ENCODE results near the gene MYO7A.

Gene MYO7A

GRCh38 chr11:77146261-77147035 is 18.4 kb downstream of the MYO7A start:
- no peak for DNase-seq (ENCODE audit: low spot score)

DNA sequence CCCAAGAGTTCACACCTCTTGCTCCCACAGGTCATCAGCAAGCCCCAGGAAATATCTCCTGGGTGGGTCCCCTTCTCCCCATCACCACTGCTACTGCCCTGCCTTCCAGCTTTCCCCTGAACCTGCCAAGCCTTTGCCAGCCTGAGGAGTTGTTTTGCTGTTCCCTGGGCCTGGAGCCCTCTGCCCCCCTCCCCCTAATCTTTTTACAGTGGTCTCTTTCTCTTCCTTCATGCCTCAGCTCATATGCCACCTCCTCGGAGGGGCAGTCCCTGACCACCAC is 18.9 kb downstream of the MYO7A start:
- DNase-seq (ENCODE audit: low spot score) = no peak

GRCh38 chr11:77147668-77148321 is 19.7 kb downstream of the MYO7A start:
- DNase-seq (ENCODE audit: low spot score) = no peak

- DNase-seq (ENCODE audit: low spot score) = no peak
These were observed 21.1 kb downstream of the MYO7A start for GRCh38 chr11:77148963-77149715.

DNA sequence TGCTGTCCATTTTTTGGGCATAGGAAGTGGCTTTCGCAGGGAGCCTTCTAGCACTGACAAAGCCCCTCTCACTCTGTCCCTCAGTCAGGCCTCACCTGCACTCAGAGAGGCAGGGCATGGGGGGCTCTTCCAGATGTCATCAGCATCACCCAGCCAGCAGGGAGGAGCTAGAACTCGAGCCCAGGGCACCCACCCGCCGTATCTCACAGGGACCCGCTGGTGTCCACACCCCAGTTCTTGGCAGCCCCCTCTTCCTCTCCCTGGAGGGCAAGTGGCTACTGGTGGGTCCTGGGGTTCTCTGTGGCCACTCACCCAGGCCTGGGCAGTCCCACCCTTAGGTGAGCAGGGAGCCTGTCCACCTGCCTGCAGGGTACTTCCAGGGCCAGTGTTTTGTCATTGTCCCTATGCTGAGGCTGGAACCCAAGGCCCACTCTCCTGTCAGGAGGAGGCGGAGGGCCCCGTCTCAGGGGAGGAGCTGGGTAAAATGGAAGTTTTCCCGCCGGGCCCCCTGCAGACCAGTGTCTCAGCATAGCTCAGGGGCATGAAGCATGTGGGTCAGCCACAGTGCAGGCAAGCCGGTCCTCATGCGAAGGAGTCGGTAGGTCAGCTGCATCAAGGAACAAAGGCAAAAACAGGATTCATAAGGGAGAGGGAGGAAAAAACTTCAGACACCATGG is 21.8 kb downstream of the MYO7A start:
- DNase-seq (ENCODE audit: low spot score) = no peak

DNA sequence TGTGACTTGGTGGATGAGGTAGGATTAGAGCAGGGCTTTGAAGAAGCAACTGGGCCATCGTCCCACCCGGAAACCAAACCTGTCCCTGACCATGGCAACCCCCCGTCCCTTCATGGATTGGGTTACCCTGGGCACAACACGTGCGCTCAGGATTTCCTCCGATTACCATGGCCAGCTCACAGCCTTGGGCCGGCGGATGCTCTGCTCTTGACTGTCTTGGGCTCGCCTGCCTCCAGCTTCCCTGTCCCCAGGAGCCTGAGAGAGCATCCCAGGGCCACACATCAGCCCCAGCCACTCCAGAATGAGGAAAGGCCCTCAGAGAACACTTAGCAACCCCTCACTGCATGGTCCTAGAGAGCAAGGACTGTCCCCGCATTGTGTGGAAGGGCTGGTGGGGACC is 22.8 kb downstream of the MYO7A start:
- no peak for DNase-seq (ENCODE audit: low spot score)

DNA sequence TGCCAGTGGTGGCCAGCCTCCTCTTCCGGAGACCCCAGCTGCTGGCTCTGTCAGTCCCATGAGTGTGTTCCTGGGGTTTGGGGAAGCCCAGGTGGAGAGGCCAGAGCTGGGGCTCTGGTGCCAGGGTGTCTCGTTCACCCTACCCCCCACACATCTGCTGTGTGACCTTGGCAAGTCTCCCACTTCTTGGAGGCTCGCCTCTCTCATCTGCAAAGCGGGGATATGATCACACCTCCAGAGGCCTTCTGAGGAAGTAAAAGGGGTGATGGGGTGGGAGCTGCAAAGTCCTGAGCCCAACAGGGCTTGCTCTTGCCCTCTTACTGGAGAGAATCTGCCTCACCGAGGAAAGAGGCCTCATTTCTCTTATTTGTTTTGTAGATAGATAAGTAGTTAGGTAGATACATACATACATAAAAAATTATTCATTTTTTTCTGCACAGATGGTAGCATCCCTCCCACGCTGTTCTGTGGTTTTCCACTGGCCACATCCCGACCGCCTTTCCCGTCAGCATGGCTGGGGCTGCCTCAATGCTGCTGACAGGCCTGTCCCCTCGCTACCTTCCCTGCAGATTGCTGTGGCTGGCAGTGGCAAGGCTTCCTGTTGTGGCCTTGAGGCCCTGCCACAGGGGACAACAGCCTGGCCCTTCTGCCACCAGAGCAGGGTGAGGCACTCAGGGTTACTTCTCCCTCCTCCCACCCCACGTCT is 23.9 kb downstream of the MYO7A start:
- DNase-seq (ENCODE audit: low spot score) = no peak

DNA sequence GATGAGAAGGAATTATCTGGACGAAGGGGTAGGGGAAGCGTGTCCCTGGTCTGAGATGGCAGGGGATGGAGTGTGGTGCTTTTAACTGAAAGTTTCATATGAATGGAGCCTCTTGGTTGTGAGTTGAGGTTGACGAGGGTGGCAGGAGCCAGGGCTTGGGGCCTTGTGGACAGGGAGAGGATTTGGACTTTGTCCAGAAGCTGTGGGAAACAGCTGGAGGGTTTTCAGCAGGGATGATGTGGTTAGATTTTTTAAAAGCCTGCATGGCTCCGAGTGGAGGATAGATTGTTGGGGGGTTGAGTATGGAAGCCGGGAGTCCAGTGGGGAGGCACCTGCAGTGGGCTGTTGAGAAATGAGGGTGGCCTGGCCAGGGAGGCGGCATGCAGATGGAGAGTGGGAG is 24.8 kb downstream of the MYO7A start:
- no peak for DNase-seq (ENCODE audit: low spot score)

GRCh38 chr11:77153276-77154185 is 25.5 kb downstream of the MYO7A start:
- DNase-seq (ENCODE audit: low spot score) = no peak

GRCh38 chr11:77154381-77155081 is 26.5 kb downstream of the MYO7A start:
- no peak for DNase-seq (ENCODE audit: low spot score)

DNA sequence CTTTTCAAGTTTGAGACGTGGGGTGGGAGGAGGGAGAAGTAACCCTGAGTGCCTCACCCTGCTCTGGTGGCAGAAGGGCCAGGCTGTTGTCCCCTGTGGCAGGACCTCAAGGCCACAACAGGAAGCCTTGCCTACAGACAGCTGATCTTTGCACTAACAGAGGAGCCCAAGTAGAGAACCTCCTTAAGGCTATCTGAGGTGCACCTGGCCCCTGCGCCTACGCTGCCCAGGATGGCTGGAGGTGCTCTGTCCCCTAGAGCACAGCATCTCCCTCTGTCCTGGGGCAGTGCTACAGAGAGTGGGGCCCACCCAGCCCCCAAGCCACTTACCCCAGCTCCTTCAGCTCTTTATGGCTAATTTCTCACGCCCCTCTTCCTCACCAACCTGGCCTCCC is 27.0 kb downstream of the MYO7A start:
- no peak for DNase-seq (ENCODE audit: low spot score)

DNA sequence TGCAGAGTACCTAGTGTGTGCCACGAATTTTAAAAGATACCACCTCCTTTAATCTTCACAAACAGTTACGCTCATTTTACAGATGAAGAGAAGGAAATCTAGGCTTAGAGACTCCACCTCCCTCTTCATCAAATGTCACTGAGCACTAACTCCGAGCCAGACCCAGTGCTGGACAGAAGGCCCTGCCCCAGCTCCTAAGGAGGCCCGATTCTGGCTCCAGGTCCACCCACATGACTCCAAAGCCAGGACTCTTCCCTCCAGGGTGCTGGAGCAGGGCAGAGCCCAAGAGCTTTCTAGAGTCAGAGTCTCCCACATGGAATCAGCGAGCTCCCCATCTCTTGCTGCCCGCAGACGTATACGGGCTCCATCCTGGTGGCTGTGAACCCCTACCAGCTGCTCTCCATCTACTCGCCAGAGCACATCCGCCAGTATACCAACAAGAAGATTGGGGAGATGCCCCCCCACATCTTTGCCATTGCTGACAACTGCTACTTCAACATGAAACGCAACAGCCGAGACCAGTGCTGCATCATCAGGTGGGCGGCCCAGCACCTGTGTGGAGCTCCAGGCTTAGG is 27.6 kb downstream of the MYO7A start:
- DNase-seq (ENCODE audit: low spot score) = no peak

- no peak for DNase-seq (ENCODE audit: low spot score)
These were observed 28.6 kb downstream of the MYO7A start for GRCh38 chr11:77156396-77157195.

DNA sequence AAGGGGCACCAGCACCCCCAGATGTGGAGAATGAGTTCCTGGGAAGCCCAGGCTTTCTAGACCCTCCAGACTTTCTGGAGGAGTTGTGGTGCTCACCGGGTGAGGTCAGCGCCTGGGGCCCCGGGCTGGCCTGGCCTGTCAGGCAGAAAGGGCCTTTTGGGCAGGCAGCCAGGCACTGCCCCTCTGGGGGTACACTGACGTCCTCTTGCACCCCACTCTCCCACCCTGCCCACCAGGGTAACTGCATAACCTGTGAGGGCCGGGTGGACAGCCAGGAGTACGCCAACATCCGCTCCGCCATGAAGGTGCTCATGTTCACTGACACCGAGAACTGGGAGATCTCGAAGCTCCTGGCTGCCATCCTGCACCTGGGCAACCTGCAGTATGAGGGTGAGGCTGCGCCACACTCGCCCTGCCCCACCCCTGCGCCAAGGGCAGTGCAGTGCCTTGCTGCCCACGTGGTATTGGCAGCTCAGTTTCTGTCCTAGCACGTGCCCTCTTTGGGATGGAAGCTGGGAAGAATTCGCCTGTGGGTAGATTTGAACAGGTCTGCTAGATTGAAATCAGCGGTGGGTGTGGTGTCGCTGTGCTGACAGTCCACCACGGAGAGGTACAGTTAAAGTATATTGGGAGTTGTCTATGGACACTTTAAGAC is 30.1 kb downstream of the MYO7A start:
- no peak for DNase-seq (ENCODE audit: low spot score)

DNA sequence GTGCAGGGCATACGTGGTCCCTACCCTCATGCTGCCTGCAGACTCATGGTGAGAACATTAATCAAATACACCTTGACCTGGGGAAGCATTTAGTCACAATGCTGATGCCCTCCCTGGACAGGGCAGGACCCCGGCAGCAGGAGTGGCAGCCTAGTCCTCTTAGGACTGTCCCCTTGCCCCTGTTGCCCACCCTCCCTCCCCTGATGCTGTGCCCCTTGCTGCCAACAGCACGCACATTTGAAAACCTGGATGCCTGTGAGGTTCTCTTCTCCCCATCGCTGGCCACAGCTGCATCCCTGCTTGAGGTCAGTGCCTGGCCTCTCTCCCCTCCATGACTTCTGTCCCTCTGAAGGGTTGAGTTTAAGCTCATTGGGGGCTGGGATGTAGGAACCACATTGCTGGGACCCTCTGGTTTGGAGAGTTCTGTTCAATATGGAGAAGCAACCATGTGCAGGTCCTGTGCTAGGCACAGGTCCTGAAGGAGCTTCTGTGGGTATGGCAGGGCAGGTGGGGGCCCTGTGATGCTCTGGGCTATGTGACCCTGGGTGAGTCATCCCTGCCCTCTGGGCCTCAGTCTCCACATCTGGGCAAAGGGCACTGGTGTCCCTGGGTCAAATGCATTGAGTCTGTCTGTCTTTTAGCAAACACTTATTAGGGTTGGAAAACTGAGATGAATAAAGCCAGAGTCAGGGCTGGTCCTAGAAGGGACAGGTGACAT is 31.3 kb downstream of the MYO7A start:
- DNase-seq (ENCODE audit: low spot score) = no peak

- no peak for DNase-seq (ENCODE audit: low spot score)
These were observed 32.0 kb downstream of the MYO7A start for GRCh38 chr11:77159937-77160495.

DNA sequence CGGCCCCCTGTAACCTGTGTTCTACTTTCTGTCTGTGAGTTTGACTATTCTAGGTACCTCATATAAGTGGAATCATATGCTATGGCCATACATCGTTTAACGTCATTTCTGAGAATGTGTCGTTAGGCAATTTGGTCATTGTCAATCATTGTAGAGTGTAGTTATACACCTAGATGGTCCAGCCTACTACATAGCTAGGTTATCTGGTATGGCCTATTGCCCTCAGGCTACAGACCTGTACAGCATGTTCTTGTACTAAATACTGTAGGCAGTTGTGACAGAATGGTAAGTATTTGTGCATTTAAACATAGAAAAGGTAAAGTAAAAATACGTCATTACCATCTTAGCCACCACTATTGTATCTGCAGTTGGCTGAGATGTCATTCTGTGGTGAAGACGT is 35.2 kb downstream of the MYO7A start:
- DNase-seq (ENCODE audit: low spot score) = no peak

- no peak for DNase-seq (ENCODE audit: low spot score)
These were observed 37.0 kb downstream of the MYO7A start for GRCh38 chr11:77165066-77165465.
